22Rv1 (cell line): ENCODE measurements around the gene PPM1H.

Source experiments
- ZFX ChIP-seq: fragments of 450-650 bp; IDR thresholded peaks from 2 replicates; pipeline ENCODE4 v1.6.1; 2017; ENCODE audit warnings: antibody characterized with exemption, borderline replicate concordance
- TF ChIP-seq, protein P1 (sequence below): fragments of 450-650 bp; IDR thresholded peaks from 2 replicates; pipeline ENCODE4 v1.5.1; 2017; ENCODE audit warnings: mild to moderate bottlenecking

DNA sequence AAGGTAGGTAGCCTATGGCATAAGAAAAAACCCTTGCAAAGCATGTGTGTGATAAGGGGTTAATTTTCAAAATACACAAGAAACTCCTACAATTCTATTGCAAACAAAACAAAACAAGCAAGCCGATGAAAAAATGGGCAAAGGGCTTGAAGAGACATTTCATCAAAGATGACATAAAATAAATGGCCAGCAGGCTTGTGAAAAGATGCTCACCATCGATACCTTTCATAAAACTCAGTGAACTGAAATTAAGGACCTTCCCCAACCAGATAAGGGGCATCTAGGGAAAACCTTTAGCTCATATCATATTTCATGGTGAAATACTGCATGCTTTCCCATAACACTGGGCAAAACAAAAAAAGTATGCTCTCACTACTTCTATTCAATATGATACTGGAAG lies 131.2 kb downstream of the PPM1H start:
- TF ChIP-seq, protein P1, sequence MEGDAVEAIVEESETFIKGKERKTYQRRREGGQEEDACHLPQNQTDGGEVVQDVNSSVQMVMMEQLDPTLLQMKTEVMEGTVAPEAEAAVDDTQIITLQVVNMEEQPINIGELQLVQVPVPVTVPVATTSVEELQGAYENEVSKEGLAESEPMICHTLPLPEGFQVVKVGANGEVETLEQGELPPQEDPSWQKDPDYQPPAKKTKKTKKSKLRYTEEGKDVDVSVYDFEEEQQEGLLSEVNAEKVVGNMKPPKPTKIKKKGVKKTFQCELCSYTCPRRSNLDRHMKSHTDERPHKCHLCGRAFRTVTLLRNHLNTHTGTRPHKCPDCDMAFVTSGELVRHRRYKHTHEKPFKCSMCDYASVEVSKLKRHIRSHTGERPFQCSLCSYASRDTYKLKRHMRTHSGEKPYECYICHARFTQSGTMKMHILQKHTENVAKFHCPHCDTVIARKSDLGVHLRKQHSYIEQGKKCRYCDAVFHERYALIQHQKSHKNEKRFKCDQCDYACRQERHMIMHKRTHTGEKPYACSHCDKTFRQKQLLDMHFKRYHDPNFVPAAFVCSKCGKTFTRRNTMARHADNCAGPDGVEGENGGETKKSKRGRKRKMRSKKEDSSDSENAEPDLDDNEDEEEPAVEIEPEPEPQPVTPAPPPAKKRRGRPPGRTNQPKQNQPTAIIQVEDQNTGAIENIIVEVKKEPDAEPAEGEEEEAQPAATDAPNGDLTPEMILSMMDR, result no peak
- no peak for TF ChIP-seq ZFX
